ENCODE data around the gene KRT15.

Gene KRT15

GRCh38 chr17:41483531-41483930 is 35.2 kb downstream of the KRT15 start:
- Mint-ChIP-seq H3K27ac (no peak overlapping the region), H3K4me3 (no peak overlapping the region), H3K4me1 (no peaks in the 10 kb centered on the region), H3K27me3 (ENCODE audit: low read depth) (peaks cover 9% of the 10 kb centered on the region), H3K36me3 (ENCODE audit: low read depth) (no peaks in the 10 kb centered on the region), H3K9me3 (no peaks in the 10 kb centered on the region)
- no peak for TF ChIP-seq CTCF (IDR thresholded peaks at IDR 0.05; ENCODE audit: unreplicated experiment in 3 of 3)

- no peak for TF ChIP-seq CTCF (IDR thresholded peaks at IDR 0.05; ENCODE audit: unreplicated experiment in 3 of 3)
Measured at GRCh38 chr17:41481036-41481435, 37.7 kb downstream of the KRT15 start, which contains the start of gene KRT35. TSS of gene KRT35 (minus strand) at chr17:41481151. CDS start at chr17:41481097, 54 bp downstream.

GRCh38 chr17:41480581-41480980 is 38.1 kb downstream of the KRT15 start:
- no peaks in the 10 kb centered on the region for H3K4me1 Mint-ChIP-seq
- TF ChIP-seq CTCF (IDR thresholded peaks at IDR 0.05; ENCODE audit: unreplicated experiment in 3 of 3), result no peak
- no peaks in the 10 kb centered on the region for H3K9me3 Mint-ChIP-seq
- no peak overlapping the region for H3K27ac Mint-ChIP-seq
- peaks cover 6% of the 10 kb centered on the region for H3K27me3 Mint-ChIP-seq (ENCODE audit: low read depth)
- no peaks in the 10 kb centered on the region for H3K36me3 Mint-ChIP-seq (ENCODE audit: low read depth)
- no peak overlapping the region for H3K4me3 Mint-ChIP-seq

More at GRCh38 chr17:41481036-41481435, 37.7 kb downstream of the KRT15 start, which contains the start of gene KRT35:
- Mint-ChIP-seq H3K4me1 (no peaks in the 10 kb centered on the region), H3K36me3 (ENCODE audit: low read depth) (no peaks in the 10 kb centered on the region), H3K4me3 (no peak within 1 kb of the TSS), H3K9me3 (no peaks in the 10 kb centered on the region), H3K27me3 (ENCODE audit: low read depth) (peaks cover 8% of the 10 kb centered on the region), H3K27ac (no peak within 1 kb of the TSS)

- H3K27ac Mint-ChIP-seq, result no peak overlapping the region
Measured at GRCh38 chr17:41480136-41480535, 38.6 kb downstream of the KRT15 start.

GRCh38 chr17:41478237-41478636 is 40.5 kb downstream of the KRT15 start:
- H3K27me3 Mint-ChIP-seq (ENCODE audit: low read depth), result peaks cover 4% of the 10 kb centered on the region
- H3K4me3 Mint-ChIP-seq, result no peak overlapping the region
- H3K4me1 Mint-ChIP-seq, result no peaks in the 10 kb centered on the region
- no peak for TF ChIP-seq CTCF (IDR thresholded peaks at IDR 0.05; ENCODE audit: unreplicated experiment in 3 of 3)
- H3K9me3 Mint-ChIP-seq, result no peaks in the 10 kb centered on the region
- H3K27ac Mint-ChIP-seq, result no peak overlapping the region
- H3K36me3 Mint-ChIP-seq (ENCODE audit: low read depth), result no peaks in the 10 kb centered on the region

More at GRCh38 chr17:41480136-41480535, 38.6 kb downstream of the KRT15 start:
- Mint-ChIP-seq H3K36me3 (ENCODE audit: low read depth) (no peaks in the 10 kb centered on the region), H3K9me3 (no peaks in the 10 kb centered on the region), H3K4me1 (no peaks in the 10 kb centered on the region), H3K27me3 (ENCODE audit: low read depth) (peaks cover 4% of the 10 kb centered on the region), H3K4me3 (no peak overlapping the region)
- no peak for TF ChIP-seq CTCF (IDR thresholded peaks at IDR 0.05; ENCODE audit: unreplicated experiment in 3 of 3)
